ENCODE data around the gene NSG1. TPM values are rescaled to one million over a fixed set of nuclear protein-coding genes. Genes with fewer than 3 reads are reported as not detected.

The NSG1 gene
- total and polyA plus RNA-seq, 2 donors (not counting 1 experiment from before 2014, with no cell fraction given): 0.17 to 1.1 TPM

GRCh38 chr4:4413373-4413725, 26.4 kb downstream of the NSG1 start:
- Histone ChIP-seq H3K27me3 (ENCODE audit: control insufficient read depth, insufficient read depth, low read length) (no peaks in the 10 kb centered on the region), H3K4me3 (replicated peaks in 1 of 4; ENCODE audit: control extremely low read depth in 1 of 4, insufficient read depth in 1 of 4, low read depth in 3 of 4, low read length in 4 of 4) (no peak overlapping the region), H3K9me3 (ENCODE audit: control insufficient read depth, insufficient read depth, low read depth, low read length) (no peaks in the 10 kb centered on the region), H3K27ac (ENCODE audit: insufficient read depth, low read length) (no peak overlapping the region), H4K20me1 (ENCODE audit: control insufficient read depth, extremely low read depth, insufficient read depth, low read length) (no peaks in the 10 kb centered on the region), H3K36me3 (ENCODE audit: control insufficient read depth, insufficient read depth, low read length) (peaks cover 2% of the 10 kb centered on the region), H3K4me2 (ENCODE audit: extremely low read depth, insufficient read depth, low read length) (no peak overlapping the region), H3K4me1 (ENCODE audit: control insufficient read depth, extremely low read depth, insufficient read depth, low read length) (no peaks in the 10 kb centered on the region), H2AFZ (ENCODE audit: low read length) (no peak overlapping the region), H3K79me2 (ENCODE audit: control insufficient read depth, insufficient read depth, low read length) (no peaks in the 10 kb centered on the region), H3K9ac (ENCODE audit: insufficient read depth, low read length) (no peak overlapping the region)
- no peak for DNase-seq (ENCODE audit: low read depth in 2 of 2)
- no peak for TF ChIP-seq EZH2 (IDR thresholded peaks at IDR 0.05; ENCODE audit: low read length, missing control alignments)
- TF ChIP-seq CTCF (conservative IDR thresholded peaks at IDR 0.05 in 1 of 2, IDR thresholded peaks at IDR 0.05 in 1 of 2; ENCODE audit: low read depth in 1 of 2, low read length in 2 of 2): no peak

GRCh38 chr4:4413806-4414205, 26.9 kb downstream of the NSG1 start:
- Histone ChIP-seq H3K36me3 (ENCODE audit: control insufficient read depth, insufficient read depth, low read length) (peaks cover 2% of the 10 kb centered on the region), H3K4me3 (replicated peaks in 1 of 4; ENCODE audit: control extremely low read depth in 1 of 4, insufficient read depth in 1 of 4, low read depth in 3 of 4, low read length in 4 of 4) (no peak overlapping the region), H3K27ac (ENCODE audit: insufficient read depth, low read length) (no peak overlapping the region), H3K4me2 (ENCODE audit: extremely low read depth, insufficient read depth, low read length) (no peak overlapping the region), H3K79me2 (ENCODE audit: control insufficient read depth, insufficient read depth, low read length) (no peaks in the 10 kb centered on the region), H3K9me3 (ENCODE audit: control insufficient read depth, insufficient read depth, low read depth, low read length) (no peaks in the 10 kb centered on the region), H2AFZ (ENCODE audit: low read length) (no peak overlapping the region), H4K20me1 (ENCODE audit: control insufficient read depth, extremely low read depth, insufficient read depth, low read length) (no peaks in the 10 kb centered on the region), H3K4me1 (ENCODE audit: control insufficient read depth, extremely low read depth, insufficient read depth, low read length) (no peaks in the 10 kb centered on the region), H3K27me3 (ENCODE audit: control insufficient read depth, insufficient read depth, low read length) (no peaks in the 10 kb centered on the region), H3K9ac (ENCODE audit: insufficient read depth, low read length) (no peak overlapping the region)
- TF ChIP-seq CTCF (conservative IDR thresholded peaks at IDR 0.05 in 1 of 2, IDR thresholded peaks at IDR 0.05 in 1 of 2; ENCODE audit: low read depth in 1 of 2, low read length in 2 of 2) (no peak), EZH2 (IDR thresholded peaks at IDR 0.05; ENCODE audit: low read length, missing control alignments) (no peak)
- no peak for DNase-seq (ENCODE audit: low read depth in 2 of 2)

GRCh38 chr4:4415107-4415805, 28.4 kb downstream of the NSG1 start:
- no peaks in the 10 kb centered on the region for H3K9me3 ChIP-seq (ENCODE audit: control insufficient read depth, insufficient read depth, low read depth, low read length)
- no peak overlapping the region for H3K27ac ChIP-seq (ENCODE audit: insufficient read depth, low read length)
- H3K4me2 ChIP-seq (ENCODE audit: extremely low read depth, insufficient read depth, low read length): no peak overlapping the region
- no peaks in the 10 kb centered on the region for H4K20me1 ChIP-seq (ENCODE audit: control insufficient read depth, extremely low read depth, insufficient read depth, low read length)
- no peaks in the 10 kb centered on the region for H3K27me3 ChIP-seq (ENCODE audit: control insufficient read depth, insufficient read depth, low read length)
- peaks cover 6% of the 10 kb centered on the region for H3K36me3 ChIP-seq (ENCODE audit: control insufficient read depth, insufficient read depth, low read length)
- H2AFZ ChIP-seq (ENCODE audit: low read length): no peak overlapping the region
- no peak overlapping the region for H3K9ac ChIP-seq (ENCODE audit: insufficient read depth, low read length)
- no peak overlapping the region for H3K4me3 ChIP-seq (replicated peaks in 1 of 4; ENCODE audit: control extremely low read depth in 1 of 4, insufficient read depth in 1 of 4, low read depth in 3 of 4, low read length in 4 of 4)
- no peak for DNase-seq (ENCODE audit: low read depth in 2 of 2)
- no peaks in the 10 kb centered on the region for H3K4me1 ChIP-seq (ENCODE audit: control insufficient read depth, extremely low read depth, insufficient read depth, low read length)
- no peaks in the 10 kb centered on the region for H3K79me2 ChIP-seq (ENCODE audit: control insufficient read depth, insufficient read depth, low read length)
- TF ChIP-seq EZH2 (IDR thresholded peaks at IDR 0.05; ENCODE audit: low read length, missing control alignments) (no peak), CTCF (conservative IDR thresholded peaks at IDR 0.05 in 1 of 2, IDR thresholded peaks at IDR 0.05 in 1 of 2; ENCODE audit: low read depth in 1 of 2, low read length in 2 of 2) (no peak)

Measured in fibroblast of lung (primary cell).